Upper lobe of left lung (tissue), 4 donors: ENCODE measurements around the gene RASAL2.

Experiments
- POLR2AphosphoS5 ChIP-seq, 2 donors: sonication (generic); formaldehyde crosslinking; IDR thresholded peaks; one replicate each; pipeline ENCODE4 v1.5.1; 2017; ENCODE audit warnings: antibody characterized with exemption in 2 of 2
- TF ChIP-seq, protein P1 (sequence below), 6 experiments: fragments of 450-650 bp in 4 of 6; fragments of 200-600 bp in 2 of 6; sonication (generic) in 2 of 6; IDR thresholded peaks; one replicate each; pipeline ENCODE4 v1.5.1; 2016 to 2019; ENCODE audit warnings: antibody characterized with exemption in 6 of 6

DNA sequence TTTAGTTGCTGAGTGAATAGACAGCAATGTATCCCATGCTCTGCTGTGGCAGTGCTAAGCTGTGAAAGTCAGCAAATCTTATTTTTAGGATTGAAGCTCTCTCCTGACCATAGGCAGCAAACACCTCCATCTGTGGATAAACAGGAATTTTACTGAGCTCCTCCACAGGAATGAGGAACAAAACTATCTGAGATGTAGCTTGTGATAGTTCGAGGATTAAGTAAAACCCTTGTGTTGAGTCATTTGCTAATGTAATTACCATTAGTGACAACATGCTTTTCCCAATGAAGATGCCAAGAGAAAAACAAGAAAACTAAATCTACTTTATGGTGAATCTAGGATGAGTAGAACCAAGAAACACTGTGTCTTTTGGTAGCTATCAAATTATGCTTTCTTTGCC lies 280.1 kb downstream of the RASAL2 start:
- TF ChIP-seq, protein P1, sequence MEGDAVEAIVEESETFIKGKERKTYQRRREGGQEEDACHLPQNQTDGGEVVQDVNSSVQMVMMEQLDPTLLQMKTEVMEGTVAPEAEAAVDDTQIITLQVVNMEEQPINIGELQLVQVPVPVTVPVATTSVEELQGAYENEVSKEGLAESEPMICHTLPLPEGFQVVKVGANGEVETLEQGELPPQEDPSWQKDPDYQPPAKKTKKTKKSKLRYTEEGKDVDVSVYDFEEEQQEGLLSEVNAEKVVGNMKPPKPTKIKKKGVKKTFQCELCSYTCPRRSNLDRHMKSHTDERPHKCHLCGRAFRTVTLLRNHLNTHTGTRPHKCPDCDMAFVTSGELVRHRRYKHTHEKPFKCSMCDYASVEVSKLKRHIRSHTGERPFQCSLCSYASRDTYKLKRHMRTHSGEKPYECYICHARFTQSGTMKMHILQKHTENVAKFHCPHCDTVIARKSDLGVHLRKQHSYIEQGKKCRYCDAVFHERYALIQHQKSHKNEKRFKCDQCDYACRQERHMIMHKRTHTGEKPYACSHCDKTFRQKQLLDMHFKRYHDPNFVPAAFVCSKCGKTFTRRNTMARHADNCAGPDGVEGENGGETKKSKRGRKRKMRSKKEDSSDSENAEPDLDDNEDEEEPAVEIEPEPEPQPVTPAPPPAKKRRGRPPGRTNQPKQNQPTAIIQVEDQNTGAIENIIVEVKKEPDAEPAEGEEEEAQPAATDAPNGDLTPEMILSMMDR (IDR thresholded peaks at IDR 0.05): no peak
- TF ChIP-seq POLR2AphosphoS5 (IDR thresholded peaks at IDR 0.05): no peak
